OCI-LY1 (cell line): Measurements from ENCODE around the gene ZMYM3.
A peak's percentile ranks its signal among the peaks of the same experiment; 100 is the strongest.

Experiments used
- H2AFZ ChIP-seq: fragments of 200-600 bp; sonication (generic), shearing (Covaris generic); 2 replicates; pipeline ENCODE4 v1.6.0; 2014; ENCODE audit warnings: antibody characterized with exemption, mild to moderate bottlenecking, low read length
- H3F3A ChIP-seq: fragments of 200-600 bp; sonication (generic), shearing (Covaris generic); 2 replicates; pipeline ENCODE4 v1.6.0; 2014; ENCODE audit warnings: mild to moderate bottlenecking, antibody characterized with exemption, low read length, moderate library complexity; ENCODE audit not compliant: insufficient read depth
- H3K27ac ChIP-seq: fragments of 200-600 bp; sonication (generic); 2 replicates; pipeline ENCODE4 v1.5.1; 2014; ENCODE audit warnings: low read length, mixed run types, mild to moderate bottlenecking, low read depth; ENCODE audit not compliant: poor library complexity, severe bottlenecking
- H3K27me3 ChIP-seq: fragments of 200-600 bp; sonication (generic); 2 replicates; pipeline ENCODE4 v1.6.0; 2014; ENCODE audit warnings: antibody characterized with exemption, mild to moderate bottlenecking, low read length, moderate library complexity; ENCODE audit not compliant: insufficient read depth
- H3K36me3 ChIP-seq: fragments of 200-600 bp; sonication (generic); 2 replicates; pipeline ENCODE4 v1.6.1; 2014; ENCODE audit warnings: mild to moderate bottlenecking, antibody characterized with exemption, low read length, moderate library complexity, mixed read lengths; ENCODE audit not compliant: insufficient read depth
- H3K4me1 ChIP-seq: fragments of 200-600 bp; sonication (generic); 2 replicates; pipeline ENCODE4 v1.5.1; 2014; ENCODE audit warnings: mild to moderate bottlenecking, low read length, moderate library complexity; ENCODE audit not compliant: insufficient read depth, severe bottlenecking
- H3K4me2 ChIP-seq: fragments of 200-600 bp; sonication (generic), shearing (Covaris generic); 2 replicates; pipeline ENCODE4 v1.6.1; 2014; ENCODE audit warnings: low read length
- H3K4me3 ChIP-seq: fragments of 200-600 bp; sonication (generic); 2 replicates; pipeline ENCODE4 v1.5.1; 2014; ENCODE audit warnings: low read length, low read depth, mild to moderate bottlenecking, mixed read lengths; ENCODE audit not compliant: poor library complexity, severe bottlenecking
- H3K79me2 ChIP-seq: fragments of 200-600 bp; shearing (Covaris generic); 2 replicates; pipeline ENCODE4 v1.6.1; 2016; ENCODE audit warnings: mixed run types, low read length, mixed read lengths; ENCODE audit not compliant: insufficient read depth
- H3K9ac ChIP-seq: fragments of 200-600 bp; sonication (generic), shearing (Covaris generic); 2 replicates; pipeline ENCODE4 v1.6.1; 2014; ENCODE audit warnings: mild to moderate bottlenecking, low read length, mixed read lengths
- H3K9me2 ChIP-seq: fragments of 200-600 bp; sonication (generic), shearing (Covaris generic); 2 replicates; pipeline ENCODE4 v1.6.1; 2014; ENCODE audit warnings: low read depth, mild to moderate bottlenecking, low read length, mixed read lengths
- H3K9me3 ChIP-seq: fragments of 200-600 bp; shearing (Covaris generic); 2 replicates; pipeline ENCODE4 v1.6.1; 2014; ENCODE audit warnings: low read length, mixed read lengths
- H4K20me1 ChIP-seq: fragments of 200-600 bp; sonication (generic), shearing (Covaris generic); 2 replicates; pipeline ENCODE4 v1.6.0; 2016; ENCODE audit warnings: mild to moderate bottlenecking, low read length; ENCODE audit not compliant: insufficient read depth
- CTCF ChIP-seq: fragments of 200-600 bp; sonication (generic), shearing (Covaris generic); IDR thresholded peaks from 2 replicates; pipeline ENCODE4 v1.5.1; 2017; ENCODE audit warnings: mild to moderate bottlenecking, antibody characterized with exemption, low read length, moderate library complexity, mixed read lengths
- EZH2 ChIP-seq: fragments of 200-600 bp; sonication (generic), shearing (Covaris generic); IDR thresholded peaks from 2 replicates; pipeline ENCODE4 v1.8.0; 2017; ENCODE audit warnings: borderline replicate concordance, mixed run types, mild to moderate bottlenecking, antibody characterized with exemption, low read length, moderate library complexity, mixed read lengths

Gene ZMYM3

GRCh38 chrX:71252221-71252620 lies 1.7 kb downstream of the ZMYM3 start:
- TF ChIP-seq CTCF = no peak
- no peak for TF ChIP-seq EZH2
- Histone ChIP-seq H3K9ac (no peak overlapping the region; the same call in 1 of the 2 replicates), H3K4me3 (peak overlapping the region; percentile 84), H3K36me3 (peaks cover 29% of the 10 kb centered on the region), H2AFZ (no peak overlapping the region), H3K27ac (no peak overlapping the region), H3K27me3 (no peaks in the 10 kb centered on the region), H3K9me3 (no peaks in the 10 kb centered on the region), H3K79me2 (no peaks in the 10 kb centered on the region; the same call in 1 of the 2 replicates), H3F3A (no peaks in the 10 kb centered on the region), H3K9me2 (no peaks in the 10 kb centered on the region), H4K20me1 (no peaks in the 10 kb centered on the region), H3K4me1 (peaks cover 31% of the 10 kb centered on the region), H3K4me2 (peak overlapping the region; percentile 83)

- Histone ChIP-seq H3K79me2 (no peaks in the 10 kb centered on the region; the same call in 1 of the 2 replicates), H3K27me3 (no peaks in the 10 kb centered on the region), H3K4me1 (peaks cover 31% of the 10 kb centered on the region), H3F3A (no peaks in the 10 kb centered on the region), H3K9me3 (no peaks in the 10 kb centered on the region), H3K9ac (no peak overlapping the region), H4K20me1 (no peaks in the 10 kb centered on the region), H3K36me3 (peaks cover 36% of the 10 kb centered on the region), H3K27ac (no peak overlapping the region), H2AFZ (no peak overlapping the region), H3K4me2 (peak overlapping the region; percentile 83; the same call in 1 of the 2 replicates), H3K4me3 (no peak overlapping the region), H3K9me2 (no peaks in the 10 kb centered on the region)
- no peak for TF ChIP-seq EZH2
- TF ChIP-seq CTCF = no peak
Observed at GRCh38 chrX:71251466-71251973, 2.4 kb downstream of the ZMYM3 start.

GRCh38 chrX:71250841-71251240 lies 3.1 kb downstream of the ZMYM3 start:
- Histone ChIP-seq H3K27me3 (no peaks in the 10 kb centered on the region), H4K20me1 (no peaks in the 10 kb centered on the region), H3K79me2 (no peaks in the 10 kb centered on the region; the same call in 1 of the 2 replicates), H3K4me3 (no peak overlapping the region), H3K9me2 (no peaks in the 10 kb centered on the region), H3K27ac (no peak overlapping the region), H2AFZ (no peak overlapping the region), H3K9me3 (no peaks in the 10 kb centered on the region), H3K4me2 (no peak overlapping the region), H3K36me3 (peaks cover 41% of the 10 kb centered on the region), H3K9ac (no peak overlapping the region), H3F3A (no peaks in the 10 kb centered on the region), H3K4me1 (peaks cover 24% of the 10 kb centered on the region)
- TF ChIP-seq CTCF (no peak), EZH2 (no peak)
